Activated CD8-positive, alpha-beta memory T cell treated with anti-CD3 and anti-CD28 coated beads, Interleukin-2, amount 50 U/mL, for 1 hour (primary cell): ENCODE measurements around the gene ZNF830.
"Not testable (repeated sequence)": the region's sequence is repeated elsewhere in the genome, so short reads cannot be mapped to it uniquely, and the experiment has no call there.

Experiments
- DNase-seq: peaks from one replicate; pipeline ENCODE4 v3.0.0-alpha.2; 2020; ENCODE audit errors: extremely low read depth

Gene ZNF830, protein sequence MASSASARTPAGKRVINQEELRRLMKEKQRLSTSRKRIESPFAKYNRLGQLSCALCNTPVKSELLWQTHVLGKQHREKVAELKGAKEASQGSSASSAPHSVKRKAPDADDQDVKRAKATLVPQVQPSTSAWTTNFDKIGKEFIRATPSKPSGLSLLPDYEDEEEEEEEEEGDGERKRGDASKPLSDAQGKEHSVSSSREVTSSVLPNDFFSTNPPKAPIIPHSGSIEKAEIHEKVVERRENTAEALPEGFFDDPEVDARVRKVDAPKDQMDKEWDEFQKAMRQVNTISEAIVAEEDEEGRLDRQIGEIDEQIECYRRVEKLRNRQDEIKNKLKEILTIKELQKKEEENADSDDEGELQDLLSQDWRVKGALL

GRCh38 chr17:34961093-34961911 lies at the start of gene ZNF830, which contains the start of gene CCT6B:
Gene ZNF830, plus strand, starts transcription at chr17:34961540. Its CDS starts 27 bp downstream, at chr17:34961567.
Gene CCT6B, minus strand, starts transcription at chr17:34961460. Its CDS starts 67 bp downstream, at chr17:34961393.
- peak; percentile 80 for DNase-seq

DNA sequence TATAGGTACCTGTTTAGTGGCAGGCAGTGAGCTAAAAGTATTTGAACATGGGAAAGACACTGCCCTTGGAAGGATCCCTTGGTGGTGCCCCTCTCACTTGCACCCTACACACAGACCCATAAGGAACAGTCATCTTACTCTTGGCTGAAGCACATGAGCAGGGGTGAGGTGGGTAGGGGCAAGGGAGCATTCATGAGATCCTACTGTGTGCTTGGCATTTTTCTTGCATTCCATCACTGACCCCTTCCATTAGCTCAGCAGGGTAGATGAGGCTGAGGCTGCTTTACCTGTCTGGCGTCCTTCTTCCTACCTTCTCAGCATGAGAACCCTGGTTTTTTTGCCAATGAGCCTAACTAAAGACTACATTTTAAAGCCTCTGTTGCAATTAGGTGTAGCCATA lies 48.3 kb upstream of the ZNF830 start:
- no peak for DNase-seq

DNA sequence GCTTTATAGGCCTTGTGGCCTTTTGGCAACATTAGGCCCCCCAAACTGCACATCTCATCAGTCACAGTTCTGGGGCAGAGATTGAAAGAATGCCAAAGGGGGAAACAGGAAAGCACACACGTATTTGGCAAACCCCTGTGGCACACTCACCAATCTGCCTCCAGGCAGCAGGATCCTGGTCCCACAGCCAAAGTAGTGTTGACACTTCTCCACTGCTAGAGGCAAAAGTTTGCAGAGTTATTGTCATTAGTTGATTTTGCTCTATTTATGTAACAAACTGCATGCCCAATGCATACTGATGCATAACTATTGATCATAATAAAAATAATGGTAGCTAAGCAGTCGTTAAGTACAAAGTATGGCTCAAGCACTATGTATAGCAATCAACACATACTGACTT lies 45.2 kb upstream of the ZNF830 start:
- DNase-seq, result no peak

DNA sequence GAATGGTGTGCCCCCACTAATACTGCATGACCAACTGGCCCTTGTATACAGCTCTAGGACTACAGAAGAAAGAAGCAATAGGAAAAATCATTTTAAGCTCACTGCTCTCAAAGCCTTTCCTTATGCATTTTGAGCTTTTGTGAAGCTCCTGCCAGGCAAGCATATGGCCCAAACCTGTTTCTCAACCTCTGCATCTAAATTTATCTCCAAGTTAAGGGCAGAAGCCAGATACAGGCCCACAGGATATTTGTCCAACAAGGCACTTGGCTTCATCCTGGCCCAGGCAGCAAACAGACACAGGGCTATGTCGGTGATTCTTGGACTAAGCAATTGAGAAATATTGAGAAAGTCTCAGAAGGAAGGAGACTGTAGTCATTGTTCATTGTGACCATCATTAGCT lies 44.0 kb upstream of the ZNF830 start:
- DNase-seq, result no peak

GRCh38 chr17:34920676-34921075 lies 40.7 kb upstream of the ZNF830 start:
- no peak for DNase-seq

GRCh38 chr17:34926661-34927060 lies 34.7 kb upstream of the ZNF830 start:
- no peak for DNase-seq

- no peak for DNase-seq
These were observed 31.1 kb upstream of the ZNF830 start for GRCh38 chr17:34930283-34930682.

- not testable (repeated sequence) for DNase-seq
These were observed 10.6 kb upstream of the ZNF830 start for GRCh38 chr17:34950780-34951179.

- no peak for DNase-seq
These were observed 2.9 kb upstream of the ZNF830 start for GRCh38 chr17:34958438-34958837.

- DNase-seq, result no peak
These were observed 12.8 kb downstream of the ZNF830 start for GRCh38 chr17:34974179-34974578.

DNA sequence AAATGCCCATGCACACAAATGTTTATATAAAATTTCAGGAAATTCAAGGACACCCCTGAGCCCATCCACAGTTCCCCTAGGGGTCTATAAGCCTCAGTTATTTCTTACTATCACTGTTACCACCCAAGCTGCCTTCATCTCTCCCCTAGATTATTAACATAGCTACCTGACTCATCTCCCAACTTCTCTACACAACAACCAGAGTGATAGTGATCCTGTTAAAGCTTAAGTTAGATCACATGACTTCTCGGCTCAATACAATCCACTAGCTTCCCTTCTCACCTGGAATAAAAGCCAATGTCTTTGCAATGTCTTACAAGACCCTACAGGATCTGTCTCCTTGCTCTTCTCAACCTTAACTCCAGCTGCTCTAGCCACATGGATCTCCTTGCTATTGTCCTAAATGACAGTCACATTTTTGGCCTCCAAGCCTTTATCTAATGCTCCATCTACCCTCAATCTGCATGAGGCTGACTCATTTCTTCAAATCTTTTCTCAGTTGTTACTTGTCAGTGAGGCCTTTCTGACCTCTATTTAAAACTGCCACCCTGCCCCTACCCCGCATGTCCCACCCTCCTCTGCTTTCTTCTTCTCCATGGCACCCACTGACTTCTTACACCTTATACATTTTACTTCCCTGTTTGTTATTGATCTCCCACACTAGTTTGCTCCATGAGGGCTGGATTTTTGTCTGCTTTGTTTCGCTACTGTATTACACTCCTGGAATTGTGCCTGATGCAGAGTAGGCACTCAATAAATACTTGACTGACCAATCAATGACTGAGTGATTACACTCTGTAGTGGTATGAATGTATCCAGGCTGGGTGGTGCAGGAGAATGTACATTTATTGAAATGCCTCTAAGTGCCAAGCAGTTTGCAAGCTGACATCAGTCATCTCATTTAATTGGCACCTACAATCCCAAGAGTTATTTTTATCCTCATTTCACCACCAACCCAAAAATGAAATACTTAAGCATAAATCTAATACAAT lies 13.8 kb downstream of the ZNF830 start:
- DNase-seq, result no peak

- no peak for DNase-seq
These were observed 17.8 kb downstream of the ZNF830 start for GRCh38 chr17:34979153-34979552.

GRCh38 chr17:34979650-34980352 lies 18.5 kb downstream of the ZNF830 start:
- DNase-seq, result no peak

GRCh38 chr17:34980353-34980680 lies 19.0 kb downstream of the ZNF830 start, which contains the start of gene LIG3:
Gene LIG3, plus strand, starts transcription at chr17:34980512. Its CDS starts 2,494 bp downstream, at chr17:34983006.
- peak; percentile 78 for DNase-seq

- DNase-seq, result peak; percentile 19
These were observed 19.6 kb downstream of the ZNF830 start for GRCh38 chr17:34980681-34981537.

- no peak for DNase-seq
These were observed 20.4 kb downstream of the ZNF830 start for GRCh38 chr17:34981538-34982241.

DNA sequence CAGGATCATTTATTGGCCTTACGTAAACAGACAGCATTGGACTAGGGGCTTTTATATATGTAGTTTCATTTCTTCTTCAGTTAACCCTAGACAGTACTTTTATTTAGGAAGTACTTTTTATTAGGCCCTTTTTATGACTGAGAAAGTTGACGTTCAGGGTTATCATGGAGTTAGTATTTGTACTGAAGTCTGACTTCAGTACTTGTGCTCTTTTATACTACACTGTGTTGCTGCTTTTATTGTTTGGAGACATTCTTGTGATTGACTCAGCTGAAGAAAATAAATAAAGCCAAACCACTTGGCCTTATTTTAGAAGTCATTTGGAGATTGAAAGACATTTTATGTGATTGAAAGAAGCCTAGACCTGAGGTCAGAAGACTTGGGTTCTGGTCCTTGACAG lies 25.9 kb downstream of the ZNF830 start:
- no peak for DNase-seq

- no peak for DNase-seq
These were observed 27.3 kb downstream of the ZNF830 start for GRCh38 chr17:34988644-34989043.

DNA sequence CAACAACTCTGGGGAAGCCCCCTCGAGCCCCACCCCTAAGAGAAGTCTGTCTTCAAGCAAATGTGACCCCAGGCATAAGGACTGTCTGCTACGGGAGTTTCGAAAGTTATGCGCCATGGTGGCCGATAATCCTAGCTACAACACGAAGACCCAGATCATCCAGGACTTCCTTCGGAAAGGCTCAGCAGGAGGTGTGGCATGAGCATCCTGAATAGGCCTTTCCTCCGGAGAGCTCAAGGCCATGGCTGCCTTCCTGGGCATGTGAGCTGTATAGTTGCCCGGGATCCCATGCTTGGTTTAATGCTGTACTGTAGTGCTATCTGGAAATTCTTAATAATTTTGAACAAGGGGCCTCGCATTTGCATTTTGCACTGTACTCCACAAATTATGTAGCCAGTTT lies 28.1 kb downstream of the ZNF830 start:
- DNase-seq, result no peak
